ENCODE results near the gene CLASRP. TPM values are rescaled to one million over a fixed set of nuclear protein-coding genes. Genes with fewer than 3 reads are reported as not detected.

CLASRP gene
- total RNA-seq, 2 donors from 2014 or later = 67.1 to 90.3 TPM

GRCh38 chr19:45087531-45087930 lies 48.7 kb downstream of the CLASRP start:
- no peak for DNase-seq
- peaks cover 18% of the 10 kb centered on the region for H3K4me1 Mint-ChIP-seq
- H3K27me3 ChIP-seq (ENCODE audit: control insufficient read depth, insufficient read depth, low read length, poor library complexity, severe bottlenecking) = no peaks in the 10 kb centered on the region
- peaks cover 54% of the 10 kb centered on the region for H3K36me3 Mint-ChIP-seq (ENCODE audit: low read depth)
- no peak overlapping the region for H3K27ac ChIP-seq (ENCODE audit: low read depth, low read length)
- peak overlapping the region; percentile 41 for H3K27ac Mint-ChIP-seq
- H3K36me3 ChIP-seq (ENCODE audit: control insufficient read depth, insufficient read depth, low read length) = peaks cover 63% of the 10 kb centered on the region
- no peak overlapping the region for H3K4me3 ChIP-seq (ENCODE audit: low read length)
- H3K4me1 ChIP-seq (ENCODE audit: control insufficient read depth, insufficient read depth, low read length) = no peaks in the 10 kb centered on the region
- H3K9me3 Mint-ChIP-seq = no peaks in the 10 kb centered on the region
- TF ChIP-seq, protein P1, sequence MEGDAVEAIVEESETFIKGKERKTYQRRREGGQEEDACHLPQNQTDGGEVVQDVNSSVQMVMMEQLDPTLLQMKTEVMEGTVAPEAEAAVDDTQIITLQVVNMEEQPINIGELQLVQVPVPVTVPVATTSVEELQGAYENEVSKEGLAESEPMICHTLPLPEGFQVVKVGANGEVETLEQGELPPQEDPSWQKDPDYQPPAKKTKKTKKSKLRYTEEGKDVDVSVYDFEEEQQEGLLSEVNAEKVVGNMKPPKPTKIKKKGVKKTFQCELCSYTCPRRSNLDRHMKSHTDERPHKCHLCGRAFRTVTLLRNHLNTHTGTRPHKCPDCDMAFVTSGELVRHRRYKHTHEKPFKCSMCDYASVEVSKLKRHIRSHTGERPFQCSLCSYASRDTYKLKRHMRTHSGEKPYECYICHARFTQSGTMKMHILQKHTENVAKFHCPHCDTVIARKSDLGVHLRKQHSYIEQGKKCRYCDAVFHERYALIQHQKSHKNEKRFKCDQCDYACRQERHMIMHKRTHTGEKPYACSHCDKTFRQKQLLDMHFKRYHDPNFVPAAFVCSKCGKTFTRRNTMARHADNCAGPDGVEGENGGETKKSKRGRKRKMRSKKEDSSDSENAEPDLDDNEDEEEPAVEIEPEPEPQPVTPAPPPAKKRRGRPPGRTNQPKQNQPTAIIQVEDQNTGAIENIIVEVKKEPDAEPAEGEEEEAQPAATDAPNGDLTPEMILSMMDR (conservative IDR thresholded peaks at IDR 0.05) = no peak
- H3K9ac ChIP-seq (ENCODE audit: extremely low read depth, low read length, poor library complexity, severe bottlenecking) = no peak overlapping the region
- no peaks in the 10 kb centered on the region for H3K9me3 ChIP-seq (ENCODE audit: control insufficient read depth, low read length)
- H3K27me3 Mint-ChIP-seq (ENCODE audit: insufficient read depth) = no peaks in the 10 kb centered on the region
- 94 to 100% methylated on average over 7 to 11 of the region's 11 CpGs for WGBS, 2 experiments (ENCODE audit: insufficient coverage in 1 of 2, insufficient read length in 1 of 2)
- no peak overlapping the region for H3K4me3 Mint-ChIP-seq

GRCh38 chr19:45090034-45090433 lies 51.2 kb downstream of the CLASRP start:
- peaks cover 35% of the 10 kb centered on the region for H3K4me1 Mint-ChIP-seq
- Histone ChIP-seq H3K4me3 (ENCODE audit: low read length) (no peak overlapping the region), H3K27ac (ENCODE audit: low read depth, low read length) (no peak overlapping the region), H3K9me3 (ENCODE audit: control insufficient read depth, low read length) (no peaks in the 10 kb centered on the region), H3K27me3 (ENCODE audit: control insufficient read depth, insufficient read depth, low read length, poor library complexity, severe bottlenecking) (no peaks in the 10 kb centered on the region), H3K4me1 (ENCODE audit: control insufficient read depth, insufficient read depth, low read length) (no peaks in the 10 kb centered on the region), H3K36me3 (ENCODE audit: control insufficient read depth, insufficient read depth, low read length) (peaks cover 54% of the 10 kb centered on the region), H3K9ac (ENCODE audit: extremely low read depth, low read length, poor library complexity, severe bottlenecking) (no peak overlapping the region)
- TF ChIP-seq, protein P1 (conservative IDR thresholded peaks at IDR 0.05) = peak; percentile 66
- peaks cover 54% of the 10 kb centered on the region for H3K36me3 Mint-ChIP-seq (ENCODE audit: low read depth)
- 97% methylated on average over 13 to 17 of the region's 17 CpGs for WGBS, 2 experiments (ENCODE audit: insufficient coverage in 1 of 2, insufficient read length in 1 of 2)
- peak; percentile 87 for DNase-seq
- no peaks in the 10 kb centered on the region for H3K27me3 Mint-ChIP-seq (ENCODE audit: insufficient read depth)
- H3K4me3 Mint-ChIP-seq = no peak overlapping the region
- no peaks in the 10 kb centered on the region for H3K9me3 Mint-ChIP-seq
- peak overlapping the region; percentile 96 for H3K27ac Mint-ChIP-seq

DNA sequence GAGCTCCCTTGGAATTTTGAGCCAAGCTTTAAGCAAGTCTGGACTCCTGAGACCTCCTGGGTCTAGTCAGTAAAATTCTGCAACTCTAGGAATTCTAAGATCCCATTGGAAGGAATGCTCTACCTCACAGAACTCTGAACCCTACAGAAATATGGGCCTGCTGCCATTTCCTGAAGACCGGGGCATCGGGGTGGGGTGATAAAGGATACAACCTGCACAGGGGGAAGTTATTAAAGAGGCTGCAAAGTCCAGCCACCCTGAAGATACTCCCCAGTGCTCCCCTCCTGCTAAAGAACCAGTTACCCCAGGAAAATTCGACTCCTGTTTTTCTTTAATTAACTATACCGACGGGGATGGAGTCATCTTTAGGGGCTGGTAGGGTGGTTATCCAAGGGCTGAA lies 51.8 kb downstream of the CLASRP start:
- Histone ChIP-seq H3K9ac (ENCODE audit: extremely low read depth, low read length, poor library complexity, severe bottlenecking) (no peak overlapping the region), H3K36me3 (ENCODE audit: control insufficient read depth, insufficient read depth, low read length) (peaks cover 54% of the 10 kb centered on the region), H3K27me3 (ENCODE audit: control insufficient read depth, insufficient read depth, low read length, poor library complexity, severe bottlenecking) (no peaks in the 10 kb centered on the region), H3K27ac (ENCODE audit: low read depth, low read length) (no peak overlapping the region), H3K4me3 (ENCODE audit: low read length) (no peak overlapping the region), H3K9me3 (ENCODE audit: control insufficient read depth, low read length) (no peaks in the 10 kb centered on the region), H3K4me1 (ENCODE audit: control insufficient read depth, insufficient read depth, low read length) (no peaks in the 10 kb centered on the region)
- Mint-ChIP-seq H3K9me3 (no peaks in the 10 kb centered on the region), H3K27ac (peak overlapping the region; percentile 96), H3K27me3 (ENCODE audit: insufficient read depth) (no peaks in the 10 kb centered on the region), H3K4me1 (peaks cover 35% of the 10 kb centered on the region), H3K36me3 (ENCODE audit: low read depth) (peaks cover 49% of the 10 kb centered on the region), H3K4me3 (peak overlapping the region; percentile 81)
- 95% methylated on average over 5 of the region's 5 CpGs; no CpG with 5 or more reads in 1 of the 2 experiments for WGBS, 2 experiments (ENCODE audit: insufficient coverage in 1 of 2, insufficient read length in 1 of 2)
- no peak for DNase-seq
- TF ChIP-seq, protein P1 (conservative IDR thresholded peaks at IDR 0.05) = no peak

Measured in endodermal cell (in vitro differentiated cells).